Astrocyte (in vitro differentiated cells and primary cell): ENCODE measurements around the gene MYO3B.

Source experiments
- CTCF ChIP-seq: IDR thresholded peaks from 2 replicates; pipeline ENCODE4 v1.5.1; 2011; ENCODE audit warnings: low read depth, mild to moderate bottlenecking, inconsistent platforms, low read length, moderate library complexity; ENCODE audit not compliant: insufficient read depth
- EZH2 ChIP-seq: IDR thresholded peaks from 2 replicates; pipeline ENCODE4 v1.6.1; 2012; ENCODE audit warnings: mild to moderate bottlenecking, low read length, inconsistent platforms; ENCODE audit not compliant: insufficient read depth

GRCh38 chr2:170228429-170228828 lies 50.5 kb downstream of the MYO3B start:
- TF ChIP-seq CTCF (no peak), EZH2 (no peak)
